WI38 (cell line): ENCODE data around the gene PDCL2.
"Not testable (repeated sequence)": the region's sequence is repeated elsewhere in the genome, so short reads cannot be mapped to it uniquely, and the experiment has no call there.

ENCODE experiments used
- H3K4me3 ChIP-seq: 2 replicates; pipeline ENCODE4 v1.5.1; 2011; ENCODE audit warnings: low read depth, mild to moderate bottlenecking, control low read depth, low read length
- CTCF ChIP-seq: IDR thresholded peaks from 2 replicates; pipeline ENCODE4 v1.5.1; 2012; ENCODE audit warnings: low read depth, mild to moderate bottlenecking, control low read depth, low read length

Gene PDCL2

DNA sequence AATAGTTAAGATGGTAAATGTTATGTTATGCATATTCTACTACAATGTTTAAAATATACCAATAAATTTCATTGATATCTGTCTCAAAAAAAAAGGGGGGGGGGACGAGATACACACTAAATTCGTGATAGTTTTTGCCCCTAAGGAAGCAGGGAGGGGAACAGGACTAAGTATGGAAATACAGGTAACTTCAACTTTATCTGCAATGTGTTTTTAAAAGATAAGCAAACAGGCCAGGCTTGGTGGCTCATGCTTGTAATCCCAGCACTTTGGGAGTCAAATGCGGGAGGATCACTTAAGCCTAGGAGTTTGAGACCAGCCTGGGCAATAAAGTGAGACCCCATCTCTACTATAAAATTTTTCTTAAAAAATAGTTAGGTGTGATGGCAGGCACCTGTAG lies 31.9 kb downstream of the PDCL2 start:
- no peak for TF ChIP-seq CTCF
- no peak overlapping the region for H3K4me3 ChIP-seq

DNA sequence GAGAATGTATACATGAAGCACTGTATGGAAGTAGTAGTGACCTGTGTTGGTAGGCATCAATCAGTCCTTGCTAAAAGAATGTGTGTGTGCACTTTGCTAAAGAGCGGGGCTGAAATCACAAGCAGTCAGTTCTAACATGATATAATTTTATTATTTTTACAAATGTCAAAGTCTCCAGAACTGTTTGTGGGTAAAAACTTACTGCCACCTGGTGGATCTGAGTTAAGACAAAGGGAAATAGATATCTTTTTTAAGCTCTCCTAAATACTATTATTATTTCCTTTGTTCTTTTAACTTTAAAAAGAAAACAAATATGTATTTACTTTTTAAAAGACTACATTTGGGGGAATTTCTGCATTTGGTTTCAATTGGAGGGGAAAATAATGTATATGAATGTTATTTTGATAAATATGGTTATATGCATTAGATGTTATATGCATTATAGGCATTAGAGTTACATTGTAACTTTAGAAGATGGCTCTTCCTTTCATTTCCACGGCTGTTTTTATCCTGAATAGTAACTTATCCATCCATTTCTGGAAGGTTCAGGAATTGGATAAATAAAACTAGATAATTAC lies 37.5 kb downstream of the PDCL2 start:
- TF ChIP-seq CTCF, result peak; percentile 23; the same call in 1 of the 2 replicates
- no peak overlapping the region for H3K4me3 ChIP-seq

DNA sequence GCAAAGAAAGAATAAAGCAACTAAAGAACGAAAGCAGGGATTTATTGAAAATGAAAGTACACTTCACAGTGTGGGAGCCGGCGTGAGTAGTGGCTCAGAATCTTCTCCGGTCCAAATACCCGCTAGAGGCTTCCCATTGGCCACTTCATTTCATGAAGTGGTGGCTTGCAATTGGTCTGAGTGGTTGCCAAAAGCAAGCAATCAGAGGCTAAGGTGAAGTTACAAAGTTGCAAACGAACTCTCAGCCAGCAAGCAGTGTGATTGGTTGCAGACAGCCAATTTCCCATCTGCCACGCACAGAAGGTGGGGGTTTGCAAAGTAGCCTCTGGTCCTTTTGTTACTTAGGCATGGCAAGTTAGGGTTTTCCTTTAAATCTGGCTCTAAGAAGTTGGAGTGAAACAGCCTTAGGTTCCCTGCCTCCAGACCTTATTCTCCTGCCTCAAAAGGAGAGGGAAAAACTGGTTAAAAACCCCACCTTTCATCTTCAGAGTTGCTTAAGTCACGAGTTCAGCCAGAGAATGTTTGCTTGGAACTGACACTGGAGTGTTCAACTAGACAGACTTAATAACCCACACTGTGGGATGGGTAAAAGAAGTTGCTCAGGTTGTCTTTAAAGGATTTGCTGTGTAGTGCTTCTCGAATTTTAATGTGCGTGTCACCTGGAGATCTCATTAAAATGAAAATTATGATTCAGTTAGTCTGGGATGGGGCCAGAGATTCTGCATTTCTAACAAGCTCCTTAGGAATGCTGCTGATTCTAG lies 38.4 kb downstream of the PDCL2 start:
- H3K4me3 ChIP-seq, result no peak overlapping the region

GRCh38 chr4:55551964-55552363 lies 40.1 kb downstream of the PDCL2 start:
- H3K4me3 ChIP-seq, result not testable (repeated sequence)

More for the DNA sequence above, 38.4 kb downstream of the PDCL2 start:
- no peak for TF ChIP-seq CTCF

- TF ChIP-seq CTCF, result no peak
- no peak overlapping the region for H3K4me3 ChIP-seq
Observed at GRCh38 chr4:55549888-55550287, 42.2 kb downstream of the PDCL2 start.

- H3K4me3 ChIP-seq, result peak overlapping the region; percentile 90
- TF ChIP-seq CTCF, result no peak
Observed at GRCh38 chr4:55547918-55548317, 44.1 kb downstream of the PDCL2 start.

DNA sequence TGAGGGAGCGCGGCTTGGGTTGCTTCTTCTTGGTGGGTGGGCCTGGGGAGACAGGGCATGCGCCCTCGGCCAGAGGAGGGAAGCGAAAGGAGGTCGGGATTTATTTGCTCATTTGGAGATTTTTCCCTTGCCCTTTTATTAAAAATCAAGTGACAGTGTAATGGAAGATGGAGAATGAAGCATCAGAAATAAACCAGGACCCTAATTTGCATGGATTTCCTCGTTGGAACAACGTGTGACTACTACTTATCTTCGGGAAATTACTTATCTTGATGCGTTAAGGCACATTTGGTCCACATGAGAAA lies 44.6 kb downstream of the PDCL2 start:
- no peak for TF ChIP-seq CTCF
- peak overlapping the region; percentile 90 for H3K4me3 ChIP-seq
